Measurements from ENCODE around the gene ACTC1. TPM values are rescaled to one million over a fixed set of nuclear protein-coding genes. Genes with fewer than 3 reads are reported as not detected.

ACTC1 gene
- total RNA-seq, 8 experiments from 2014 or later, result 0.22 to 1.4 (median 0.47) TPM; not detected in 3

DNA sequence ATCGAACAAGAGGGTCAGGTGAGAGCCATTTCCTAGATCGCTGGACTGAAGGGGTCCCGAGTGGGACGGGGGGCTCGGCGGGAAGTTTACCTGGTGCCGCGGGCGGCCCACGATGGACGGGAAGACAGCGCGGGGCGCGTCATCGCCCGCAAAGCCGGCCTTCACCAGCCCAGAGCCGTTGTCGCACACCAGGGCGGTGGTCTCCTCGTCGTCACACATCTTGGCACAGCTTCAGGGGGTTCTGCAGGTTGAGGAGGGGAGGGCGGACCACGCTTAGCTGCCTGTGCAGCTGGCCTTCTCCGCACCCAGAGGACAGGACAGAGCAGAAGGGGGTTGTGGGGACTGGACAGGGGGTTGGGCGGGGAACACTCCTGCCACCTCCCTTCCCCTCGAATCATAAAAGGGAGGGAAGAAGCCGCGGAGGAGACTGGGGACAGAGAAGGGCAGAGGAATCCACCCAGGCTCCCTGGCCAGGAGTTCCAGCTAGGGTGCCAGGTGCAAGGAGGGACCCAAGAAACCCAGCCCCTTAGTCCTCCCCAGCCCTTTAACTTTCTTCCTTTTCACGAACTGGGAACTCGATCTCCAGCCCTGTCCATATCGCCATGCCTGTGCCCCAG lies 651 bp downstream of the ACTC1 start:
- in situ Hi-C loops (cut with MboI; ENCODE audit: low pct_unique_long_range_greater_than_20kb in 2 of 9, low sequenced_read_pairs in 9 of 9, unreplicated experiment in 9 of 9), result no loop called here
- Histone ChIP-seq H3K4me3 (no peak overlapping the region), H3K27ac (no peak overlapping the region), H3K4me1 (replicated peaks in 1 of 2) (no peaks in the 10 kb centered on the region)
- peak in 1 of 8 experiments; percentile 13 for ATAC-seq (replicated peaks in 6 of 8)
- WGBS, 10 experiments, result 0 to 100% (median 60%) methylated on average over 1 to 7 of the region's 33 CpGs; no CpG with 5 or more reads in 6 of the 10 experiments

DNA sequence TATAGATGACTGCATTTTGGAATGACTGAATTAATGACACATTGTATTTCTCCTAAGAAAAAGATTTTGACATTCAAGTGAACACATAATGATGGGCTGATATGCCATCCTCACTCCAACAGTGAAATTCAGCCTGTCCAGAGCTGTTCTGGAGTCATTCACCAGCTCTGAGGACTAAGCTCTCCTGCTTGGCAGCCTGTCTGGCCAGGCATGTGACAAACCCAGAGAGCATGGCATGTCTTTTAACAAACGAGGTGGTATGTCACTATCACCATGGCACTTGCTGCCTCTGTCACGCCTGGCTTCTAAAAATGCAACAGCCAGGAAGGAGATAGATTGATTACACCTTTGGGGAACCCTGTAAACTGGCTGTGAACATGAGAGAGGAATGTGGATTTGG lies 1.4 kb downstream of the ACTC1 start:
- in situ Hi-C loops (cut with MboI; ENCODE audit: low pct_unique_long_range_greater_than_20kb in 2 of 9, low sequenced_read_pairs in 9 of 9, unreplicated experiment in 9 of 9), result no loop called here
- WGBS, 10 experiments, result 40 to 100% (median 71%) methylated on average over 1 to 2 of the region's 2 CpGs; no CpG with 5 or more reads in 2 of the 10 experiments
- Histone ChIP-seq H3K27ac (no peak overlapping the region), H3K4me3 (no peak overlapping the region), H3K4me1 (replicated peaks in 1 of 2) (no peaks in the 10 kb centered on the region)
- no peak for ATAC-seq (replicated peaks in 6 of 8)

DNA sequence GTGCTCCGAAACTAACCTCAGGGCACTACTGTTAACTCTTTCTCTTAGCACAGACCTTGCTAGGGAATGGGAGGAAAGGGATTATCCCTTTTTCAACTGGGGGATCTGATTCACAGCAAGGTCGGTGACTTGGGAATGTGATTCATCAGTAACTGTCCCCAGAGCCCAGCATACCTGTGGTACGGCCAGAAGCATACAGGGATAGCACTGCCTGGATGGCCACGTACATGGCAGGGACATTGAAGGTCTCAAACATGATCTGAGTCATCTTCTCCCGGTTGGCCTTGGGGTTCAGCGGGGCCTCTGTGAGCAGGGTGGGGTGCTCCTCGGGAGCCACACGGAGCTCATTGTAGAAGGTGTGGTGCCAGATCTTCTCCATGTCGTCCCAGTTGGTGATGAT lies 2.3 kb downstream of the ACTC1 start:
- Histone ChIP-seq H3K4me1 (replicated peaks in 1 of 2) (no peaks in the 10 kb centered on the region), H3K27ac (no peak overlapping the region), H3K4me3 (no peak overlapping the region)
- ATAC-seq (replicated peaks in 6 of 8), result no peak
- WGBS, 10 experiments, result 70 to 100% (median 82%) methylated on average over 1 to 6 of the region's 9 CpGs; no CpG with 5 or more reads in 5 of the 10 experiments
- in situ Hi-C loops (cut with MboI; ENCODE audit: low pct_unique_long_range_greater_than_20kb in 2 of 9, low sequenced_read_pairs in 9 of 9, unreplicated experiment in 9 of 9), result no loop called here

DNA sequence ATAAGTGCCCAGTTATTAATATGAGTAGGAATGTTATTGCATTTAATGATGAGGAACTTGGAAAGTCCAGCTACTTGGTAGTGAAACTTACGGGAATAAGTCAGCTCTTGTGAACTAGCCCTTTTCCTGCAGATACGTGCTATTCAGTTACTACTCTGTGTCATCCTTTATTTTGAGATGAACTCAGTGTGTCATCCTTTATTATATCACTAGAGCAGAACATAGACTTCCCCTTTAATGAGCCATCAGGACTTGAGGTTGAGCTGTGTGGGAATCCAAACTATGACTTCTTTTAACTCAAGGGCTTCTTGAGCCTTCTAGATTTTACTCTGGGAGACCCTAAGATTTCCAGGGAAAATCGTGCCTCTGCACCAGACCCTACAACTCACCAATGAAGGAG lies 3.6 kb downstream of the ACTC1 start:
- no peak for ATAC-seq (replicated peaks in 6 of 8)
- 15 to 100% (median 63%) methylated on average over 1 to 3 of the region's 3 CpGs; no CpG with 5 or more reads in 1 of the 10 experiments for WGBS, 10 experiments
- no peak overlapping the region for H3K4me3 ChIP-seq
- in situ Hi-C loops (cut with MboI; ENCODE audit: low pct_unique_long_range_greater_than_20kb in 2 of 9, low sequenced_read_pairs in 9 of 9, unreplicated experiment in 9 of 9), result no loop called here
- H3K4me1 ChIP-seq (replicated peaks in 1 of 2), result no peaks in the 10 kb centered on the region
- H3K27ac ChIP-seq, result no peak overlapping the region

DNA sequence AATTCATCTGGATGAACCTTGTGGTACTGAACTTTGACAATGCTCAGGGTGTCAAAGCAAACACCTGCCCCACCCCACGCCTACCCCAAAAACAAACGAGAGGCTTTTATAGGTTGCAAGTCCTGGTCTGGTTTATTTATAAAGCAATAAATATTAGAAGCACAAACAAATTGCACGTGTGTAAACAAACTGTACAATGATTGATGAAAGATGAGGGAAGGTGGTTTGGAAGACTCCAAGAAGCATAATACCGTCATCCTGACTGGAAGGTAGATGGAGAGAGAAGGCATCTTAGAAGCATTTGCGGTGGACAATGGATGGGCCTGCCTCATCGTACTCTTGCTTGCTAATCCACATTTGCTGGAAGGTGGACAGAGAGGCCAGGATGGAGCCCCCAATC lies 5.2 kb downstream of the ACTC1 start:
- H3K4me3 ChIP-seq, result no peak overlapping the region
- no peak overlapping the region for H3K27ac ChIP-seq
- no peaks in the 10 kb centered on the region for H3K4me1 ChIP-seq (replicated peaks in 1 of 2)
- no peak for ATAC-seq (replicated peaks in 6 of 8)
- in situ Hi-C loops (cut with MboI; ENCODE audit: low pct_unique_long_range_greater_than_20kb in 2 of 9, low sequenced_read_pairs in 9 of 9, unreplicated experiment in 9 of 9), result no loop called here
- 38 to 100% (median 86%) methylated on average over 1 to 6 of the region's 6 CpGs for WGBS, 10 experiments

DNA sequence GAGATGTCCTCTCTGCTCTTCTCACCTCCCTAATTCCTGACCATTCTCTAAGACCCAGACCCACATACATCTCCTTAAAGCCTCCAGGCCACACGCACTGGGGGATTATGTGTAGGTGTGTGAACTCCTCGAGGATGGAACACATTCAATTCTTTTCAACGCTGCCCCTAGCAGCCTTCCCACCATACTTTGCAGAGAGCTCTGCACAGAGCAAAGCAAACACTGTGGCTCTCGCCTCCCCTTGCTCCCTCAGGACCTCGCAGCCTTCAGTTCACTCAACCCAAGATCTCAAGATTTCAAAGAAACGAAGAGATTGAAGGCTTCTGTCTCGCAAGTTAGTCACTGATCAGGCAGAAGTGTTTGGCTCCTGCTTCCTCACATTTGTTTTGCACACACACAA lies 6.0 kb downstream of the ACTC1 start:
- ATAC-seq (replicated peaks in 6 of 8), result no peak
- WGBS, 10 experiments, result 60 to 100% (median 82%) methylated on average over 1 to 6 of the region's 7 CpGs; no CpG with 5 or more reads in 4 of the 10 experiments
- Histone ChIP-seq H3K4me3 (no peak overlapping the region), H3K4me1 (replicated peaks in 1 of 2) (no peaks in the 10 kb centered on the region), H3K27ac (no peak overlapping the region)
- in situ Hi-C loops (cut with MboI; ENCODE audit: low pct_unique_long_range_greater_than_20kb in 2 of 9, low sequenced_read_pairs in 9 of 9, unreplicated experiment in 9 of 9), result no loop called here

DNA sequence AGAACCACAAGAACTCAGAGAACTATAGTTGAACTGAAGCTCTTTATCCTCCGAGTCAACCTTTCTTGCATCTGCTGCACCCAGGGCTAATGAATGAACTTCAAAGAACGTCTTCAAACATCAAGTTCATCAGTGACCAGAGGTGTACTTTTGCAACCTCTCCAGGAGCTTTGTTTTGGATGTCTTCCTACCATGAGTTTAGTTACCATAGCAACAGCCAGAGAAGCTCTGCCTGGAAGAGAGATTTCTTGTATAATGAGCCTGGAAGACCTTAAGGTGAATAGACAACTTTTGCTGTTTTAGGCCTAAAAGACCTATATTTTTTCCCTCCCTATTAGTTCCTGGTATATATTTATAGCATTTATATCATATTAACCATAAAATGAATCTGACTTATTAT lies 9.1 kb downstream of the ACTC1 start:
- in situ Hi-C loops (cut with MboI; ENCODE audit: low pct_unique_long_range_greater_than_20kb in 2 of 9, low sequenced_read_pairs in 9 of 9, unreplicated experiment in 9 of 9), result no loop called here
- 24 to 100% (median 45%) methylated on average over 1 to 2 of the region's 2 CpGs; no CpG with 5 or more reads in 4 of the 10 experiments for WGBS, 10 experiments
- no peak for ATAC-seq (replicated peaks in 6 of 8)

DNA sequence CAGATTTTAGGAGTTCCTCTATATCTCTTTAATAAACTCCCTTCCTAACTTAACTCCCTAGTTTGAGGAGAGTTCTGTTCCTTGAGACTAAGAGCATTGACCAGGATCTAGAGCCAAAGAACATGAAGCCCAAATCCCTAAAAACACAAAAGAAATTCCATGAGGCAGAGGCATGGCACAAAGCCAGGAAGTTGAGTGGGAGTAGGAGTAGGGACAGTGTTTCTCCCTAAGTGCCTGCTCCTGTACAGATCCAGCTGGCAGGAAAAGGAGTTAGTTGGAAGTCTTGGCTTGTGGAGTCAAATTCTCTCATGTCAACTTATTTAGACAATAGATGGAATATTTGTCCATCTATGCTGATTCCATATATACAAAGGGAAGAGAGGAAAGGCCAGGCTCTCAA lies 11.4 kb downstream of the ACTC1 start:
- no peak overlapping the region for H3K4me3 ChIP-seq
- in situ Hi-C loops (cut with MboI; ENCODE audit: low pct_unique_long_range_greater_than_20kb in 2 of 9, low sequenced_read_pairs in 9 of 9, unreplicated experiment in 9 of 9), result no loop called here
- no peaks in the 10 kb centered on the region for H3K4me1 ChIP-seq (replicated peaks in 1 of 2)
- ATAC-seq (replicated peaks in 6 of 8), result no peak
- H3K27ac ChIP-seq, result no peak overlapping the region

More for the DNA sequence above, 9.1 kb downstream of the ACTC1 start:
- H3K27ac ChIP-seq, result no peak overlapping the region
- H3K4me1 ChIP-seq (replicated peaks in 1 of 2), result no peaks in the 10 kb centered on the region
- H3K4me3 ChIP-seq, result no peak overlapping the region

DNA sequence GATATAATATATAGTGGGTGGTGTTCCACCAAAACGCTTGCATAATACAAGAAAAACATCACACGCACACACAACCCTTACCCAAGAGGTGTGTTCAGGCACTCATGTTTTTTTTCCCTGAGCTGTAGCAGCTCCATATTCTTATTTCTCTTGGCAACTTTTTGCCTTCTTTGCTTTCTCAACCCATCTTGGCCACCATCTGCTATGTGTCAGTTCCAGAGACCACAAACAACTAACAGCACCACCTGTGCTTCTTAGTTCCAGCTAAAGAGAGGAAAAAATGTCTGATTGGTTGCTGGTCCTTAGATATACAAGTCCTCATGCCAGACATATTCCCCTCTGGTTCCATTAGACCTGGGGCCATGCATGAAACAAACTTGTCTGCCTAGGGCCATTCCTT lies 11.9 kb downstream of the ACTC1 start:
- no peak for ATAC-seq (replicated peaks in 6 of 8)
- in situ Hi-C loops (cut with MboI; ENCODE audit: low pct_unique_long_range_greater_than_20kb in 2 of 9, low sequenced_read_pairs in 9 of 9, unreplicated experiment in 9 of 9), result no loop called here
- Histone ChIP-seq H3K27ac (no peak overlapping the region), H3K4me1 (replicated peaks in 1 of 2) (no peaks in the 10 kb centered on the region), H3K4me3 (no peak overlapping the region)
- 65 to 100% (median 95%) methylated on average over 1 to 2 of the region's 2 CpGs; no CpG with 5 or more reads in 1 of the 10 experiments for WGBS, 10 experiments

DNA sequence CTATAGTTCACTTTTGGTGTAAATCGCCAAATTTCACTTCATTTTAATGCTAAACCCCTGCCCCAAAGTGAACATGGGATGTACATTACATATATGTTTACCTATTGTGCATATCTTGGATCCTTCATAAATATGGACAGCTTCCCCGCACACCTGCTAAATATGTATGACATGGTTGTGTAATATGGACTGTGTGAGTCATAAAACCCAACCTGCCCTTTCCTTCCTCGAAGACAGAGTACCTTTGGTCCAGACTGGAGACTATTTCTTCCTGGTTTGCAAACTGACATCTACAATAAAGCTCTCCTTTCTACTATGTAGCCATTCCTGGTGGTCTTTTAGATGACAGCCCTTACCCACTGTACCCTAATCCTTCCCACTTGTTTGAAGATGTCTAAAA lies 12.4 kb downstream of the ACTC1 start:
- in situ Hi-C loops (cut with MboI; ENCODE audit: low pct_unique_long_range_greater_than_20kb in 2 of 9, low sequenced_read_pairs in 9 of 9, unreplicated experiment in 9 of 9), result no loop called here
- Histone ChIP-seq H3K4me3 (no peak overlapping the region), H3K4me1 (replicated peaks in 1 of 2) (no peaks in the 10 kb centered on the region), H3K27ac (no peak overlapping the region)
- WGBS, 10 experiments, result 20 to 76% (median 50%) methylated on average over 2 to 3 of the region's 3 CpGs; no CpG with 5 or more reads in 2 of the 10 experiments
- ATAC-seq (replicated peaks in 6 of 8), result no peak

DNA sequence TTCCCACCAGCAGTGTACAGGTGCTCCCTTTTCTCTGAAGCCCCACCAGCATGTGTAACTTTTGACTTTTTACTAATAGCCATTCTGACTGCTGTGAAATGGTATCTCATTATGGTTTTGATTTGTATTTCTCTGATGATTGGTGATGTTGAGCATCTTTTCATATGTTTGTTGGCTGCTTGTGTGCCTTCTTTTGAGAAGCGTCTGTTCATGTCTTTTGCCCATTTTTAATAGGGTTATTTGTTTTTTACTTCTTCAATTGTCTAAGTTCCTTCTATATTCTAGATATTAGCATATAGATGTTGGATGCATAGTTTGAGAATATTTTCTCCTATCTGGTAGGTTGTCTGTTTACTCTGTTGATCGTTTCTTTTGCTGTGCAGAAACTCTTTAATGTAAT lies 14.6 kb downstream of the ACTC1 start:
- Histone ChIP-seq H3K27ac (no peak overlapping the region), H3K4me1 (replicated peaks in 1 of 2) (no peaks in the 10 kb centered on the region), H3K4me3 (no peak overlapping the region)
- in situ Hi-C loops (cut with MboI; ENCODE audit: low pct_unique_long_range_greater_than_20kb in 2 of 9, low sequenced_read_pairs in 9 of 9, unreplicated experiment in 9 of 9), result no loop called here
- ATAC-seq (replicated peaks in 6 of 8), result no peak
- WGBS, 10 experiments, result 7 to 77% (median 56%) methylated on average over 1 to 2 of the region's 2 CpGs; no CpG with 5 or more reads in 1 of the 10 experiments

DNA sequence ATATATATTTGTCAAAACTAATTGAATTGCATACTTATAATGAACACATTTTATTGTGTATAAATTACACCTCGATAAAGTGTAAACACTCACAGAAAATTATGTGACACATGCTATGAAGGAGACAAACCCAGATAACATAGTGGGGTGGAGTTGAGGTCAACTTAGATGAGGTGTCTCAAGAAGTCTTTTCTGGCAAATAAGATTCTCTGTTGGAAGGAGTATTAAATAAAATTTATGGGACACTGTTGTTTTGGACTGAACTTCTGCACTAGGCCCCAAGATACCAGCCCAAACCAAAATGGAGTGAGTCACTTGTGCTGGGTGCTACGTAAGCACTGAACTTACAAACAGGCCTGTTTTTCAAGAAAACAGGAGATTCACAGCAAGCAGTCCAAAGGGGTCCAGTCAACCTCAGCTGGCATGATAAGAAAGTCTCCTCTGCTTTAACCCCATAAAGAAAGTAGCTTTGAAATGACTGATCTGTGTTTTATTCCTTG lies 18.7 kb downstream of the ACTC1 start:
- no peak overlapping the region for H3K4me3 ChIP-seq
- 55 to 93% (median 69%) methylated on average over 1 to 2 of the region's 2 CpGs; no CpG with 5 or more reads in 1 of the 10 experiments for whole genome bisulfite sequencing, 10 experiments
- no peak for ATAC-seq (replicated peaks in 6 of 8)
- no peak overlapping the region for H3K27ac ChIP-seq
- in situ Hi-C loops (cut with MboI; ENCODE audit: low pct_unique_long_range_greater_than_20kb in 2 of 9, low sequenced_read_pairs in 9 of 9, unreplicated experiment in 9 of 9), result no loop called here
- peaks cover 0 to 8% of the 10 kb centered on the region in 2 donors for H3K4me1 ChIP-seq (replicated peaks in 1 of 2)

DNA sequence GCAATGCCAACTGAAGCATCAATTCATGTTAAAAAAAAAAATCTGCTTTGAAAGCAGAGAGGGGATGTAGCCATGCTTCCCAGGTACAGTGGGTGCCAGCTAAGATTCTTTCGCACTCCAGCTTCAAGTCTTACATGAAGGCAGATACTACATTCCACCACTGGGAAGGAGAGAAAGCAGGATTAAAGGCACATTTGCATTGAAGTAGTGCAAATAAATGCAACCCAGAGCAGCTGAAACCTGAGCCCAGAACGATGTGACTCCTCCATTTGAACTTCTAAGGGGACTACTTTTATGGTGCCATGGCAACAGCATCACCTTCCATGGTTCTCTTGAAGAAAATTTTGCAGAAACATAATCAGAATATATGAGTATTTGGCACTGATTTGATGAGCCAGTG lies 21.4 kb downstream of the ACTC1 start:
- WGBS, 10 experiments, result 0 to 100% (median 50%) methylated on average over 1 to 2 of the region's 2 CpGs; no CpG with 5 or more reads in 2 of the 10 experiments
- peak in 3 of 8 experiments; percentile 59 to 88 (median 71) for ATAC-seq (replicated peaks in 6 of 8)
- Histone ChIP-seq H3K4me1 (replicated peaks in 1 of 2) (peaks cover 6 to 12% of the 10 kb centered on the region in 2 donors), H3K27ac (no peak overlapping the region), H3K4me3 (no peak overlapping the region)
- in situ Hi-C loops (cut with MboI; ENCODE audit: low pct_unique_long_range_greater_than_20kb in 2 of 9, low sequenced_read_pairs in 9 of 9, unreplicated experiment in 9 of 9), result no loop called here

DNA sequence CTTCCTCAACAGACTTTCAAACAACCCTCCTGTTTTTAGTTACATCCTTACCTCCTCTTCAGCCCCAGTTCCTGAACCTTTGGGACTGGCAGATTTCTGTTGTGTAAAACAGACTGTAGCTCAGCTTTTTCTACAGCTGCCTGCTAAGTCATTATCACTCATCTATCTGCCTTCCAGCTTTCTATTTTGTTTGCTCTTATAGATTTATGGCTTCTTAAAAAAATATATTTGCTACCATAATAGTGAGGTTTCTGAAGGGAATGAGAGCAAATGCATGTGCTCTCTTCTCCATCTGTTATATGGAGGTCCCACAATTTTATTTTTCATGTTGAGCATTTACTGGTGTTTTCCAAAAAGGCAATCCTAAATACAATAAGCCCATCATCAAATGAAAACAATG lies 22.3 kb downstream of the ACTC1 start:
- peaks cover 7 to 12% of the 10 kb centered on the region in 2 donors for H3K4me1 ChIP-seq (replicated peaks in 1 of 2)
- no peak overlapping the region for H3K27ac ChIP-seq
- in situ Hi-C loops (cut with MboI; ENCODE audit: low pct_unique_long_range_greater_than_20kb in 2 of 9, low sequenced_read_pairs in 9 of 9, unreplicated experiment in 9 of 9), result no loop called here
- H3K4me3 ChIP-seq, result no peak overlapping the region
- no peak for ATAC-seq (replicated peaks in 6 of 8)

Measured in motor neuron (in vitro differentiated cells).